Natural killer cell (primary cell): Measurements from ENCODE around the gene MPC2. TPM values are rescaled to one million over a fixed set of nuclear protein-coding genes. Genes with fewer than 3 reads are reported as not detected.

Experiments
- ATAC-seq, 3 donors: fragments of 150-1000 bp in 2 of 3; fragments of 200-7000 bp in 1 of 3; cut with Tn5 transposase; 1 replicate in 1 of 3; 2 replicates in 2 of 3; pipeline ENCODE4 v1.10.0; 2021; ENCODE audit warnings: mild to moderate bottlenecking in 2 of 3, moderate library complexity in 2 of 3
- DNase-seq, 2 donors: peaks; one replicate each; pipeline versions ENCODE4 v3.0.0 to v3.0.0-alpha.2; 2013 to 2021; ENCODE audit warnings: mixed read lengths in 1 of 2
- H3K27ac ChIP-seq: one replicate; pipeline ENCODE4 v1.5.1; 2013; ENCODE audit warnings: mild to moderate bottlenecking, low read length
- H3K27me3 ChIP-seq: one replicate; pipeline ENCODE4 v1.6.1; 2013; ENCODE audit warnings: low read length; ENCODE audit not compliant: control insufficient read depth, insufficient read depth
- H3K36me3 ChIP-seq: one replicate; pipeline ENCODE4 v1.6.1; 2013; ENCODE audit warnings: low read length; ENCODE audit not compliant: control insufficient read depth, insufficient read depth
- H3K4me1 ChIP-seq: one replicate; pipeline ENCODE4 v1.6.1; 2013; ENCODE audit warnings: low read length; ENCODE audit not compliant: control insufficient read depth, insufficient read depth
- H3K4me3 ChIP-seq: one replicate; pipeline ENCODE4 v1.5.1; 2013; ENCODE audit warnings: low read length
- H3K9me3 ChIP-seq: one replicate; pipeline ENCODE4 v1.6.1; 2013; ENCODE audit warnings: low read length; ENCODE audit not compliant: control insufficient read depth, insufficient read depth
- H3K27ac Mint-ChIP-seq, 2 donors: one replicate each; pipeline ENCODE4 v1.8.0; 2022; ENCODE audit warnings: mild to moderate bottlenecking in 2 of 2, mixed read lengths in 2 of 2, moderate library complexity in 1 of 2
- H3K27me3 Mint-ChIP-seq, 2 donors: one replicate each; pipeline ENCODE4 v1.8.0; 2022; ENCODE audit warnings: low read depth in 2 of 2, mixed read lengths in 2 of 2
- H3K36me3 Mint-ChIP-seq: one replicate; pipeline ENCODE4 v1.8.0; 2022; ENCODE audit warnings: mixed read lengths
- H3K4me1 Mint-ChIP-seq, 2 donors: one replicate each; pipeline ENCODE4 v1.8.0; 2022; ENCODE audit warnings: mixed read lengths in 2 of 2
- H3K4me3 Mint-ChIP-seq: one replicate; pipeline ENCODE4 v1.8.0; 2022; ENCODE audit warnings: mild to moderate bottlenecking, moderate library complexity, mixed read lengths
- H3K9me3 Mint-ChIP-seq, 2 donors: one replicate each; pipeline ENCODE4 v1.8.0; 2022; ENCODE audit warnings: mixed read lengths in 2 of 2
- WGBS: methylation state at CpG from one replicate; pipeline ENCODE4 v1.1.7; 2013; ENCODE audit warnings: missing lambda C conversion rate; ENCODE audit not compliant: insufficient coverage; 5-methylcytosine and 5-hydroxymethylcytosine counted together
- intact Hi-C: fragments of 100-400 bp; cut with micrococcal nuclease; formaldehyde crosslinking; loops from one replicate; pipeline ENCODE4 v1.14.2; 2022
- total RNA-seq, 4 donors: library from RNA; stranded (reverse); fragments of 120-200 nt in 1 of 4; gene quantifications; one replicate each; pipeline versions ENCODE4 v1.2.3 to v1.2.4, GENCODE V29; 2013 to 2022
- TF ChIP-seq, protein P1 (sequence below): fragments of 200-600 bp; IDR thresholded peaks from one replicate; pipeline ENCODE4 v1.8.0; 2022; ENCODE audit warnings: antibody characterized with exemption

MPC2 gene
- total RNA-seq, 3 donors from 2014 or later (not counting 1 experiment from before 2014, with no cell fraction given) = 33.1 to 47.4 (median 34.9) TPM

DNA sequence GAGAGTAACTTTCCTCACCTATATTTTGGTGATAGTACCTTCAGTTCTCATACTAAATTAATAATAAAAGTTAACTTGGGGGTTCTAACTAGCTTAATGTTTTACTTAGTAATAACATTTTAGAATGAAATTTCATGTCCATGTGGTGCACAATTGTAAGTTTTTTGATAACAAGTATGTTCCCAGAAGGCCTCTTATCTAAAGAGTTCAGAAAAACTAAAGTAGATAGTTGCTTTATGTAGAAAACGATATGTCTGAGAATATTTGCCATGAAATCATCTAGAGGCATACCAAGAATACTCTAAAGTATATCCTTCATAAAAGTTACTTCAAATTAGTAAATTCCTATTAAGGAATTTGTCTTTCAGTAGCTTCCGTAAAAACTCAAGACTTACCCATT is 12.8 kb downstream of the MPC2 start:
- intact Hi-C loops = no loop called here
- no peaks in the 10 kb centered on the region for H3K27me3 Mint-ChIP-seq
- WGBS = no CpG with 5 or more reads among the region's 2 CpGs
- H3K27ac Mint-ChIP-seq = no peak overlapping the region
- H3K9me3 ChIP-seq = no peaks in the 10 kb centered on the region
- DNase-seq (no peak), ATAC-seq (no peak)
- H3K4me1 Mint-ChIP-seq = peaks cover 0 to 4% of the 10 kb centered on the region in 2 donors
- H3K4me3 Mint-ChIP-seq = no peak overlapping the region
- H3K27me3 ChIP-seq = no peaks in the 10 kb centered on the region
- no peaks in the 10 kb centered on the region for H3K4me1 ChIP-seq
- no peak overlapping the region for H3K27ac ChIP-seq
- peaks cover 3% of the 10 kb centered on the region for H3K36me3 ChIP-seq
- TF ChIP-seq, protein P1, sequence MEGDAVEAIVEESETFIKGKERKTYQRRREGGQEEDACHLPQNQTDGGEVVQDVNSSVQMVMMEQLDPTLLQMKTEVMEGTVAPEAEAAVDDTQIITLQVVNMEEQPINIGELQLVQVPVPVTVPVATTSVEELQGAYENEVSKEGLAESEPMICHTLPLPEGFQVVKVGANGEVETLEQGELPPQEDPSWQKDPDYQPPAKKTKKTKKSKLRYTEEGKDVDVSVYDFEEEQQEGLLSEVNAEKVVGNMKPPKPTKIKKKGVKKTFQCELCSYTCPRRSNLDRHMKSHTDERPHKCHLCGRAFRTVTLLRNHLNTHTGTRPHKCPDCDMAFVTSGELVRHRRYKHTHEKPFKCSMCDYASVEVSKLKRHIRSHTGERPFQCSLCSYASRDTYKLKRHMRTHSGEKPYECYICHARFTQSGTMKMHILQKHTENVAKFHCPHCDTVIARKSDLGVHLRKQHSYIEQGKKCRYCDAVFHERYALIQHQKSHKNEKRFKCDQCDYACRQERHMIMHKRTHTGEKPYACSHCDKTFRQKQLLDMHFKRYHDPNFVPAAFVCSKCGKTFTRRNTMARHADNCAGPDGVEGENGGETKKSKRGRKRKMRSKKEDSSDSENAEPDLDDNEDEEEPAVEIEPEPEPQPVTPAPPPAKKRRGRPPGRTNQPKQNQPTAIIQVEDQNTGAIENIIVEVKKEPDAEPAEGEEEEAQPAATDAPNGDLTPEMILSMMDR = no peak
- H3K9me3 Mint-ChIP-seq = no peaks in the 10 kb centered on the region
- H3K4me3 ChIP-seq = no peak overlapping the region
- no peaks in the 10 kb centered on the region for H3K36me3 Mint-ChIP-seq

DNA sequence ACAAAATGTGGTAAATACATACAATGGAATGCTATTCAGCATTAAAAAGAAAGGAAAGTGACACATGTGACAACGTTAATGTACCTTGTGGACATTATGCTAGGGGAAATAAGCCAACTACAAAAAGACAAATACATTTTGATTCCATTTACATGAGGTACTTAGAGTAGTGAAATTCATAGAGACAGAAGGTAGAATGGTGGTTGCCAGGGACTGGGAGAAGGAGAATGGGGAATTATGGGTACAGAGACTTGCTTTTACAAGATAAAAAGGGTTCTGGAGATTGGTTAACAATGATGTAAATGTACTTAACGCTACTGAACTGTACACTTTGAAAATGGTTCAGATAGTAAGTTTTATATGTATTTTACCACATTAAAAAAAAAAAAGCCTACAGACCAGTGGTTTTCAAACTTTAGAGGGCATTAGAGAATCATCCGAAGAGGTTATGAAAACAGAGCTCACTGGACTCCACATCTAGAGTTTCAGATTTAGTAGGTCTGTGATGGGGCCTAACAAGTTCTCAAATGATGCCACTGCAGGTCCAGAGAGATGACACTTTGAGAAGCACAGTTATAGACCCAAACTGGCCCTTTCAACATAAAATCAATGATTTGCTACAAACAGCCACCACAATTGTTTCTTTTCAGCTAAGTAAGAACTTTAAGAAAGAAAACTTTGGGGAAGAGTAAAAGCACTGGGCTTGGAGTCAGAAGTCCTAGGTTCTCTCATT is 13.4 kb downstream of the MPC2 start:
- no peaks in the 10 kb centered on the region for H3K36me3 Mint-ChIP-seq
- Histone ChIP-seq H3K36me3 (peaks cover 5% of the 10 kb centered on the region), H3K27ac (no peak overlapping the region), H3K4me3 (no peak overlapping the region), H3K27me3 (no peaks in the 10 kb centered on the region), H3K9me3 (no peaks in the 10 kb centered on the region), H3K4me1 (no peaks in the 10 kb centered on the region)
- peaks cover 0 to 4% of the 10 kb centered on the region in 2 donors for H3K4me1 Mint-ChIP-seq
- no peaks in the 10 kb centered on the region for H3K27me3 Mint-ChIP-seq
- WGBS = 96% methylated on average over 2 of the region's 3 CpGs
- intact Hi-C loops = no loop called here
- no peaks in the 10 kb centered on the region for H3K9me3 Mint-ChIP-seq
- DNase-seq (no peak), ATAC-seq (no peak)
- no peak overlapping the region for H3K27ac Mint-ChIP-seq
- no peak overlapping the region for H3K4me3 Mint-ChIP-seq
- TF ChIP-seq, protein P1 = no peak

DNA sequence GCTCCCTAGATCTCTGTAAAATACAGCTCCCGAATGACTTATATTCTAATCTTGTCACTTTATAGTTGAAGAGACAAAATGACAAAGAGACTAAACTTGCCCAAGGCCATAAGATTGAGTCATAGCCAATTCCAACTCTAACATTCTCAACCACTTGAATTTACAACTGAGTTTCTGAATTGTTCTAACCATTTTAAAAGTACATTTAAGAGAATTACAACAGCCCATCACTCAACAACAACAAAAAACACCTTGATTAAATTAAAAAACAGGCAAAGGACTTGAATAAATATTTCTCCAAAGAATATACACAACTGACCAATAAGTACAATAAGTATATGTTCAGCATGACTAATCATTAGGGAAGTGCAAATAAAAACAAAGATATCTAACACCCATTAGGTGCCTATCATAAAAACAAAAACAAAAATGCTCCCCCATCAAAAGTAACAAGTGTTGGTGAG is 14.2 kb downstream of the MPC2 start:
- TF ChIP-seq, protein P1 = no peak
- intact Hi-C loops = no loop called here
- no peak for ATAC-seq
- no peak overlapping the region for H3K27ac ChIP-seq
- H3K9me3 Mint-ChIP-seq = no peaks in the 10 kb centered on the region
- no peak for DNase-seq
- H3K4me1 Mint-ChIP-seq = peaks cover 0 to 4% of the 10 kb centered on the region in 2 donors
- no peak overlapping the region for H3K27ac Mint-ChIP-seq
- no peaks in the 10 kb centered on the region for H3K27me3 Mint-ChIP-seq
- H3K9me3 ChIP-seq = no peaks in the 10 kb centered on the region
- peaks cover 5% of the 10 kb centered on the region for H3K36me3 Mint-ChIP-seq
- no CpG with 5 or more reads among the region's 1 CpG for WGBS
- peaks cover 8% of the 10 kb centered on the region for H3K36me3 ChIP-seq
- H3K27me3 ChIP-seq = no peaks in the 10 kb centered on the region
- H3K4me3 ChIP-seq = no peak overlapping the region
- no peak overlapping the region for H3K4me3 Mint-ChIP-seq
- no peaks in the 10 kb centered on the region for H3K4me1 ChIP-seq

DNA sequence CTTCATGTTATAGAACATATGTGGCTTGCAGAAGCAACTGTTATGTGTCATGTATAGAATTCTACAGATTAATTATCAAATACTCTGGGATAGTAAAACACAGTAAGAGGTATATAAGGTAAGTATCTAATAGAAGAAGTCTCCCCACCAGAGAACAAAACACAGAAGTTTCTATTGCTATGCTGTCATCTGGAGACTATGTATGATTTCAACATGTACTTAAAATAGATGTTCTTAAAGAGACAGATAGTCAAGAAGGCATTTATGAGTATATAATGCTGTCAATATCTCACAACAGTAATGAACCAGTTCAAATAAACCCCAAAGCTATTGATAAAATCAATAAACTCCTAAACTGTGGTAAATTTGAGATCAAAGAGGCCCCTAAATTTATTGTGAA is 14.8 kb downstream of the MPC2 start:
- no peak overlapping the region for H3K4me3 ChIP-seq
- Mint-ChIP-seq H3K27ac (no peak overlapping the region), H3K9me3 (no peaks in the 10 kb centered on the region), H3K27me3 (no peaks in the 10 kb centered on the region), H3K36me3 (peaks cover 7% of the 10 kb centered on the region), H3K4me1 (peaks cover 0 to 4% of the 10 kb centered on the region in 2 donors), H3K4me3 (no peak overlapping the region)
- no peaks in the 10 kb centered on the region for H3K27me3 ChIP-seq
- ATAC-seq = no peak
- H3K9me3 ChIP-seq = no peaks in the 10 kb centered on the region
- H3K4me1 ChIP-seq = no peaks in the 10 kb centered on the region
- TF ChIP-seq, protein P1 = no peak
- no peak for DNase-seq
- intact Hi-C loops = no loop called here
- H3K27ac ChIP-seq = no peak overlapping the region
- H3K36me3 ChIP-seq = peaks cover 11% of the 10 kb centered on the region
